Dedifferentiated amniotic fluid mesenchymal stem cell (primary cell): Measurements from ENCODE around the gene FERMT1.
"Not testable (repeated sequence)": the region's sequence is repeated elsewhere in the genome, so short reads cannot be mapped to it uniquely, and the experiment has no call there.

ENCODE experiments used
- DNase-seq: peaks from one replicate; pipeline ENCODE4 v3.0.0-alpha.2; 2016; ENCODE audit errors: extremely low spot score

FERMT1 gene

GRCh38 chr20:6115221-6115895 is 7.5 kb downstream of the FERMT1 start:
- DNase-seq: no peak

GRCh38 chr20:6114696-6115095 is 8.1 kb downstream of the FERMT1 start:
- no peak for DNase-seq

GRCh38 chr20:6113951-6114350 is 8.9 kb downstream of the FERMT1 start:
- DNase-seq: no peak

GRCh38 chr20:6112965-6113364 is 9.9 kb downstream of the FERMT1 start:
- DNase-seq: not testable (repeated sequence)

- no peak for DNase-seq
Observed at GRCh38 chr20:6108330-6108729, 14.5 kb downstream of the FERMT1 start.

GRCh38 chr20:6104493-6105188 is 18.2 kb downstream of the FERMT1 start:
- DNase-seq: no peak

GRCh38 chr20:6103301-6103700 is 19.5 kb downstream of the FERMT1 start:
- DNase-seq: no peak

GRCh38 chr20:6101346-6101745 is 21.5 kb downstream of the FERMT1 start:
- no peak for DNase-seq

GRCh38 chr20:6100246-6100645 is 22.6 kb downstream of the FERMT1 start:
- DNase-seq: no peak

GRCh38 chr20:6099819-6100218 is 23.0 kb downstream of the FERMT1 start:
- no peak for DNase-seq

GRCh38 chr20:6095409-6095808 is 27.4 kb downstream of the FERMT1 start:
- DNase-seq: no peak

- no peak for DNase-seq
Observed at GRCh38 chr20:6094565-6094964, 28.3 kb downstream of the FERMT1 start.

- no peak for DNase-seq
Observed at GRCh38 chr20:6094063-6094462, 28.8 kb downstream of the FERMT1 start.

GRCh38 chr20:6091661-6092060 is 31.2 kb downstream of the FERMT1 start:
- DNase-seq: no peak

- no peak for DNase-seq
Observed at GRCh38 chr20:6086868-6087267, 36.0 kb downstream of the FERMT1 start.

GRCh38 chr20:6083926-6084325 is 38.9 kb downstream of the FERMT1 start:
- no peak for DNase-seq

- no peak for DNase-seq
Observed at GRCh38 chr20:6081236-6081635, 41.6 kb downstream of the FERMT1 start.

- no peak for DNase-seq
Observed at GRCh38 chr20:6079016-6079415, 43.8 kb downstream of the FERMT1 start.

GRCh38 chr20:6075428-6076219 is 47.2 kb downstream of the FERMT1 start:
- DNase-seq: no peak

- no peak for DNase-seq
Observed at GRCh38 chr20:6074784-6075183, 48.0 kb downstream of the FERMT1 start.

- DNase-seq: no peak
Observed at GRCh38 chr20:6074145-6074561, 48.7 kb downstream of the FERMT1 start.

- DNase-seq: no peak
Observed at GRCh38 chr20:6070829-6071695, 51.8 kb downstream of the FERMT1 start.
